SK-N-SH (cell line): ENCODE results near the gene NCR1. TPM values are rescaled to one million over a fixed set of nuclear protein-coding genes. Genes with fewer than 3 reads are reported as not detected.
"Not testable (repeated sequence)": the region's sequence is repeated elsewhere in the genome, so short reads cannot be mapped to it uniquely, and the experiment has no call there.

Source experiments
- CTCF ChIA-PET: fragments of 300-600, 350-600 bp; formaldehyde crosslinking; extraction: SDS; loops from one replicate; lab custom pipeline; 2021; lab: Yijun Ruan, JAX
- POLR2A ChIA-PET: fragments of 350-600 bp; sonication (Branson Sonifier 250); formaldehyde crosslinking; extraction: SDS; loops from one replicate; lab custom pipeline; 2020; ENCODE audit warnings: antibody characterized with exemption, inconsistent platforms; lab: Yijun Ruan, JAX
- DNase-seq: peaks from one replicate; pipeline ENCODE4 v3.0.0; 2012
- H2AFZ ChIP-seq: fragments of 200-600 bp; sonication (generic); 2 replicates; pipeline ENCODE4 v1.8.1; 2016; ENCODE audit warnings: antibody characterized with exemption, mild to moderate bottlenecking, low read depth
- H3F3A ChIP-seq: fragments of 200-600 bp; sonication (generic); replicated peaks from 2 replicates; pipeline ENCODE3; 2016; ENCODE audit warnings: antibody characterized with exemption, mild to moderate bottlenecking; ENCODE audit not compliant: insufficient read depth
- H3K27ac ChIP-seq, 2 experiments: fragments of 200-500 bp in 1 of 2; fragments of 200-600 bp in 1 of 2; sonication (Bioruptor generic) in 1 of 2; sonication (generic), shearing (Covaris generic) in 1 of 2; 2 replicates each; pipeline versions ENCODE4 v1.5.1 to v1.6.1; 2014 to 2016; ENCODE audit warnings: low read depth in 2 of 2, inconsistent platforms in 1 of 2, low read length in 1 of 2, mild to moderate bottlenecking in 1 of 2, mixed read lengths in 1 of 2
- H3K27me3 ChIP-seq: fragments of 200-600 bp; sonication (generic), shearing (Covaris generic); 2 replicates; pipeline ENCODE4 v1.6.1; 2016; ENCODE audit warnings: mixed run types; ENCODE audit not compliant: insufficient read depth
- H3K36me3 ChIP-seq, 2 experiments: fragments of 200-500 bp in 1 of 2; fragments of 200-600 bp in 1 of 2; sonication (Bioruptor generic) in 1 of 2; sonication (generic) in 1 of 2; replicated peaks in 1 of 2; 2 replicates each; pipeline versions ENCODE3 to v1.5.1; 2014 to 2016; ENCODE audit warnings: low read length in 1 of 2, mild to moderate bottlenecking in 1 of 2; ENCODE audit not compliant: insufficient read depth in 2 of 2, control insufficient read depth in 1 of 2
- H3K4me1 ChIP-seq, 2 experiments: fragments of 200-500 bp in 1 of 2; fragments of 200-600 bp in 1 of 2; sonication (Bioruptor generic) in 1 of 2; sonication (generic), shearing (Covaris generic) in 1 of 2; 2 replicates each; pipeline versions ENCODE4 v1.5.1 to v1.6.1; 2014 to 2016; ENCODE audit warnings: low read depth in 1 of 2, low read length in 1 of 2, mixed run types in 1 of 2; ENCODE audit not compliant: insufficient read depth in 2 of 2, control insufficient read depth in 1 of 2
- H3K4me2 ChIP-seq: fragments of 200-600 bp; sonication (generic), shearing (Covaris generic); 2 replicates; pipeline ENCODE4 v1.6.1; 2017; ENCODE audit warnings: mixed run types
- H3K4me3 ChIP-seq, 2 experiments: fragments of 200-500 bp in 1 of 2; fragments of 200-600 bp in 1 of 2; sonication (Bioruptor generic) in 1 of 2; sonication (generic), shearing (Covaris generic) in 1 of 2; 2 replicates each; pipeline versions ENCODE4 v1.5.1 to v1.8.1; 2014 to 2016; ENCODE audit warnings: low read depth in 2 of 2, inconsistent platforms in 1 of 2, low read length in 1 of 2, mild to moderate bottlenecking in 1 of 2, mixed read lengths in 1 of 2, moderate library complexity in 1 of 2
- H3K79me2 ChIP-seq: fragments of 200-600 bp; sonication (generic); 2 replicates; pipeline ENCODE4 v1.8.1; 2017; ENCODE audit warnings: mild to moderate bottlenecking; ENCODE audit not compliant: insufficient read depth
- H3K9ac ChIP-seq: fragments of 200-600 bp; sonication (generic); 2 replicates; pipeline ENCODE4 v1.6.1; 2017; ENCODE audit warnings: mixed run types
- H3K9me2 ChIP-seq: fragments of 200-600 bp; sonication (generic); 2 replicates; pipeline ENCODE4 v1.6.1; 2017; ENCODE audit warnings: mixed run types
- H3K9me3 ChIP-seq: fragments of 200-600 bp; sonication (generic); 2 replicates; pipeline ENCODE4 v1.6.1; 2017; ENCODE audit warnings: mixed run types, mild to moderate bottlenecking, moderate library complexity
- H4K20me1 ChIP-seq: fragments of 200-600 bp; sonication (generic); 2 replicates; pipeline ENCODE4 v1.6.1; 2017; ENCODE audit warnings: mild to moderate bottlenecking, mixed run types; ENCODE audit not compliant: insufficient read depth
- EZH2phosphoT487 ChIP-seq: fragments of 200-600 bp; sonication (generic); IDR thresholded peaks from 2 replicates; pipeline ENCODE4 v1.6.1; 2017; ENCODE audit warnings: low read depth, mixed run types, mild to moderate bottlenecking, antibody characterized with exemption, moderate library complexity, borderline replicate concordance
- FOSL2 ChIP-seq: IDR thresholded peaks from 2 replicates; pipeline ENCODE4 v1.4.0; 2012; ENCODE audit warnings: low read depth, mild to moderate bottlenecking, moderate library complexity, borderline replicate concordance
- GABPA ChIP-seq: IDR thresholded peaks from 2 replicates; pipeline ENCODE4 v1.4.0; 2012; ENCODE audit warnings: low read depth, mild to moderate bottlenecking
- RXRA ChIP-seq: IDR thresholded peaks from 2 replicates; pipeline ENCODE4 v1.4.0; 2012; ENCODE audit warnings: low read depth, mild to moderate bottlenecking, borderline replicate concordance
- USF2 ChIP-seq: fragments of 150-350 bp; IDR thresholded peaks from 2 replicates; pipeline ENCODE4 v1.6.1; 2017; ENCODE audit warnings: antibody characterized with exemption, low read length, low read depth, borderline replicate concordance
- WGBS: methylation state at CpG from one replicate; pipeline ENCODE4 v1.1.6; 2017; ENCODE audit warnings: low lambda C conversion rate; 5-methylcytosine and 5-hydroxymethylcytosine counted together
- polyA plus RNA-seq, 3 experiments: library from polyadenylated mRNA; depleted of rRNA; stranded (reverse); fragments of >200 nt; gene quantifications; 2 replicates each; pipeline ENCODE4 v1.2.3, GENCODE V29; 2012
- TF ChIP-seq, protein P1 (sequence below): IDR thresholded peaks from 2 replicates; pipeline ENCODE4 v1.6.1; 2012; ENCODE audit warnings: mild to moderate bottlenecking, low read depth, low read length, moderate library complexity
- TF ChIP-seq, protein P2 (sequence below): IDR thresholded peaks from 2 replicates; pipeline ENCODE4; 2012

Gene NCR1
- polyA plus RNA-seq, 1 of the 3 experiments (the other 2 are of a cell fraction): not detected

DNA sequence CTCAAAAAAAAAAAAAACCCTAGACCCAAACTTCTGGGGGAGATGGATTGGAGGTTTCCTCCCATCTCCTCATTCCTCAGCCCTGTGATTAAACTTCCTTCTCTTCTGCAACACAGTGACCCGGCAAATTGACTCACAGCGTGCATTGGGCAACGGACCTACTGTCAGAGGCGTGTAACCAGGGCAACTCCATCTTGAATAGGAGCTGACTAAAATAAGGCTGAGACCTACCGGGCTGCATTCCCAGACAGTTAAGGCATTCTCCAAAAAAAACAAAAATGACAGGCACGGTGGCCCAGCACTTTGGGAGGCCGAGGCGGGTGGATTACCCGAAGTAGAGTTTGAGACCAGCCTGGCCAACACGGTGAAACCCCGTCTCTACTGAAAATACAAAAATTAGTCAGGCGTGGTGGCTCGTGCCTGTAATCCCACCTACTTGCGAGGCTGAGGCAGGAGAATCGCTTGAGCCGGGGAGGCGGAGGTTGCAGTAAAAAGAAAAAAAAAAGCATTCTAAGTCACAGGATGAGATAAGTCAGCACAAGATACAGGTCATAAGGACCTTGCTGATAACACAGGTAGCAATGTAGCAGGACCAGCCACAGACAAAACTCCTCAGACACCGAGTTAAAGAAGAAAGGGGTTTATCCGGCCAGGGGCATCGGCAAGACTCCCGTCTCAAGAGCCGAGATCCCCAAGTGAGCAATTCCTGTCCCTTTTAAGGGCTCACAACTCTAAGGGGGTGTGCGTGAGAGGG is 46.8 kb downstream of the NCR1 start (continued):
- TF ChIP-seq, protein P1, sequence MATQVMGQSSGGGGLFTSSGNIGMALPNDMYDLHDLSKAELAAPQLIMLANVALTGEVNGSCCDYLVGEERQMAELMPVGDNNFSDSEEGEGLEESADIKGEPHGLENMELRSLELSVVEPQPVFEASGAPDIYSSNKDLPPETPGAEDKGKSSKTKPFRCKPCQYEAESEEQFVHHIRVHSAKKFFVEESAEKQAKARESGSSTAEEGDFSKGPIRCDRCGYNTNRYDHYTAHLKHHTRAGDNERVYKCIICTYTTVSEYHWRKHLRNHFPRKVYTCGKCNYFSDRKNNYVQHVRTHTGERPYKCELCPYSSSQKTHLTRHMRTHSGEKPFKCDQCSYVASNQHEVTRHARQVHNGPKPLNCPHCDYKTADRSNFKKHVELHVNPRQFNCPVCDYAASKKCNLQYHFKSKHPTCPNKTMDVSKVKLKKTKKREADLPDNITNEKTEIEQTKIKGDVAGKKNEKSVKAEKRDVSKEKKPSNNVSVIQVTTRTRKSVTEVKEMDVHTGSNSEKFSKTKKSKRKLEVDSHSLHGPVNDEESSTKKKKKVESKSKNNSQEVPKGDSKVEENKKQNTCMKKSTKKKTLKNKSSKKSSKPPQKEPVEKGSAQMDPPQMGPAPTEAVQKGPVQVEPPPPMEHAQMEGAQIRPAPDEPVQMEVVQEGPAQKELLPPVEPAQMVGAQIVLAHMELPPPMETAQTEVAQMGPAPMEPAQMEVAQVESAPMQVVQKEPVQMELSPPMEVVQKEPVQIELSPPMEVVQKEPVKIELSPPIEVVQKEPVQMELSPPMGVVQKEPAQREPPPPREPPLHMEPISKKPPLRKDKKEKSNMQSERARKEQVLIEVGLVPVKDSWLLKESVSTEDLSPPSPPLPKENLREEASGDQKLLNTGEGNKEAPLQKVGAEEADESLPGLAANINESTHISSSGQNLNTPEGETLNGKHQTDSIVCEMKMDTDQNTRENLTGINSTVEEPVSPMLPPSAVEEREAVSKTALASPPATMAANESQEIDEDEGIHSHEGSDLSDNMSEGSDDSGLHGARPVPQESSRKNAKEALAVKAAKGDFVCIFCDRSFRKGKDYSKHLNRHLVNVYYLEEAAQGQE: no peak
- no peak for TF ChIP-seq RXRA
- TF ChIP-seq GABPA: no peak
- no peak for TF ChIP-seq EZH2phosphoT487
- TF ChIP-seq, protein P2, sequence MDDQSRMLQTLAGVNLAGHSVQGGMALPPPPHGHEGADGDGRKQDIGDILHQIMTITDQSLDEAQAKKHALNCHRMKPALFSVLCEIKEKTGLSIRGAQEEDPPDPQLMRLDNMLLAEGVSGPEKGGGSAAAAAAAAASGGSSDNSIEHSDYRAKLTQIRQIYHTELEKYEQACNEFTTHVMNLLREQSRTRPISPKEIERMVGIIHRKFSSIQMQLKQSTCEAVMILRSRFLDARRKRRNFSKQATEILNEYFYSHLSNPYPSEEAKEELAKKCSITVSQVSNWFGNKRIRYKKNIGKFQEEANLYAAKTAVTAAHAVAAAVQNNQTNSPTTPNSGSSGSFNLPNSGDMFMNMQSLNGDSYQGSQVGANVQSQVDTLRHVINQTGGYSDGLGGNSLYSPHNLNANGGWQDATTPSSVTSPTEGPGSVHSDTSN: no peak

- POLR2A ChIA-PET, H2AFZ ChIP-seq, H3K4me3 ChIP-seq, H3K9ac ChIP-seq, H3K27ac ChIP-seq, H3K4me1 ChIP-seq, H3K36me3 ChIP-seq, DNase-seq, H3K79me2 ChIP-seq, H3K4me2 ChIP-seq, H3K9me3 ChIP-seq, H3K9me2 ChIP-seq, H3F3A ChIP-seq, H4K20me1 ChIP-seq, CTCF ChIA-PET: not testable (repeated sequence)
- WGBS: 22% methylated on average over 10 of the region's 10 CpGs
- H3K27me3 ChIP-seq: peaks cover 66% of the 10 kb centered on the region
Measured at GRCh38 chr19:54953345-54953713, 47.4 kb downstream of the NCR1 start.

GRCh38 chr19:54955376-54955775 is 49.4 kb downstream of the NCR1 start:
- Histone ChIP-seq H3K9me3 (no peaks in the 10 kb centered on the region), H3K36me3 (no peaks in the 10 kb centered on the region), H3K9ac (no peak overlapping the region), H3K9me2 (no peaks in the 10 kb centered on the region), H3K27ac (no peak overlapping the region), H4K20me1 (no peaks in the 10 kb centered on the region), H3F3A (no peaks in the 10 kb centered on the region), H3K4me3 (no peak overlapping the region), H3K79me2 (no peaks in the 10 kb centered on the region), H3K27me3 (peaks cover 69% of the 10 kb centered on the region), H3K4me2 (no peak overlapping the region), H2AFZ (no peak overlapping the region), H3K4me1 (no peaks in the 10 kb centered on the region)
- no peak for TF ChIP-seq USF2
- TF ChIP-seq FOSL2: no peak
- DNase-seq: no peak
- ChIA-PET CTCF (no interaction called here), POLR2A (no interaction called here)
- WGBS: 20% methylated on average over 11 of the region's 11 CpGs
